BJ (cell line): ENCODE results near the gene CALCR. TPM values are rescaled to one million over a fixed set of nuclear protein-coding genes. Genes with fewer than 3 reads are reported as not detected.
"Not testable (repeated sequence)": the region's sequence is repeated elsewhere in the genome, so short reads cannot be mapped to it uniquely, and the experiment has no call there.

Experiments
- CTCF ChIA-PET: fragments of 350-600 bp; formaldehyde crosslinking; extraction: SDS; loops from one replicate; lab custom pipeline; 2021; ENCODE audit warnings: antibody characterized with exemption, inconsistent platforms; lab: Yijun Ruan, JAX
- POLR2A ChIA-PET: fragments of 300-600 bp; sonication (Branson Sonifier 250); formaldehyde crosslinking; extraction: SDS; loops from one replicate; lab custom pipeline; 2021; ENCODE audit warnings: antibody characterized with exemption; lab: Charles Lee
- DNase-seq: peaks from one replicate; pipeline ENCODE4 v3.0.0-alpha.2; 2011; ENCODE audit warnings: low read depth
- H3K27me3 ChIP-seq: 2 replicates; pipeline ENCODE4 v1.6.0; 2011; ENCODE audit warnings: low read length; ENCODE audit not compliant: control insufficient read depth, insufficient read depth
- H3K36me3 ChIP-seq: 2 replicates; pipeline ENCODE4 v1.5.1; 2011; ENCODE audit warnings: low read length; ENCODE audit not compliant: control insufficient read depth, insufficient read depth
- H3K4me3 ChIP-seq: 2 replicates; pipeline ENCODE4 v1.5.1; 2011; ENCODE audit warnings: low read depth, mild to moderate bottlenecking, control low read depth, low read length
- CTCF ChIP-seq: IDR thresholded peaks from 2 replicates; pipeline ENCODE4 v1.5.1; 2011; ENCODE audit warnings: low read depth, mild to moderate bottlenecking, control low read depth, inconsistent platforms, low read length, moderate library complexity; ENCODE audit not compliant: insufficient read depth
- polyA plus RNA-seq: library from polyadenylated mRNA; depleted of rRNA; stranded (reverse); fragments of >200 nt; gene quantifications from 2 replicates; pipeline ENCODE4 v1.2.3, GENCODE V29; 2011

Gene CALCR
- polyA plus RNA-seq, 1 experiment: not detected

- no peak overlapping the region for H3K4me3 ChIP-seq
- TF ChIP-seq CTCF: no peak
- H3K27me3 ChIP-seq: no peaks in the 10 kb centered on the region
- DNase-seq: no peak
- H3K36me3 ChIP-seq: no peaks in the 10 kb centered on the region
- ChIA-PET CTCF (interaction anchor here (0.7 kb wide), 1 partner anchor 70 kb away, joined by 3 read pairs; no protein-coding TSS in a partner anchor), POLR2A (no interaction called here)
Observed at GRCh38 chr7:93509303-93509702, 65.2 kb downstream of the CALCR start.

- POLR2A ChIA-PET: no interaction called here
- TF ChIP-seq CTCF: no peak
- Histone ChIP-seq H3K27me3 (no peaks in the 10 kb centered on the region), H3K36me3 (no peaks in the 10 kb centered on the region), H3K4me3 (no peak overlapping the region)
- CTCF ChIA-PET: no interaction called here
- DNase-seq: no peak
Observed at GRCh38 chr7:93503088-93503487, 71.4 kb downstream of the CALCR start.

GRCh38 chr7:93491860-93492259 is 82.7 kb downstream of the CALCR start:
- POLR2A ChIA-PET, DNase-seq: not testable (repeated sequence)
- CTCF ChIA-PET: interaction anchor here (1.1 kb wide), 1 partner anchor 49 kb away, joined by 3 read pairs; no protein-coding TSS in a partner anchor

GRCh38 chr7:93476491-93477344 is 97.8 kb downstream of the CALCR start:
- ChIA-PET POLR2A (no interaction called here), CTCF (no interaction called here)
- H3K27me3 ChIP-seq: no peaks in the 10 kb centered on the region; the same call in 1 of the 2 replicates
- DNase-seq: no peak
- H3K4me3 ChIP-seq: no peak overlapping the region
- no peak for TF ChIP-seq CTCF
- H3K36me3 ChIP-seq: no peaks in the 10 kb centered on the region

More at GRCh38 chr7:93491860-93492259, 82.7 kb downstream of the CALCR start:
- H3K27me3 ChIP-seq, H3K36me3 ChIP-seq, H3K4me3 ChIP-seq: not testable (repeated sequence)

GRCh38 chr7:93475811-93476210 is 98.7 kb downstream of the CALCR start:
- ChIA-PET POLR2A (no interaction called here), CTCF (no interaction called here)
- Histone ChIP-seq H3K27me3 (no peaks in the 10 kb centered on the region; the same call in 1 of the 2 replicates), H3K4me3 (no peak overlapping the region), H3K36me3 (no peaks in the 10 kb centered on the region)
- TF ChIP-seq CTCF: no peak
- no peak for DNase-seq
